GM12878 (cell line): ENCODE measurements around the gene TSC2.

Experiments
- ASH2L ChIP-seq: fragments of 300-600, 200-600 bp; sonication (generic); IDR thresholded peaks from 2 replicates; pipeline ENCODE4 v1.6.1; 2017; ENCODE audit warnings: low read depth, mild to moderate bottlenecking, borderline replicate concordance
- EZH2 ChIP-seq: IDR thresholded peaks from 2 replicates; pipeline ENCODE4 v1.6.1; 2012; ENCODE audit warnings: low read depth, mild to moderate bottlenecking, control low read depth, inconsistent platforms, low read length, borderline replicate concordance; ENCODE audit not compliant: control insufficient read depth
- HDAC2 ChIP-seq: fragments of 200-600 bp; sonication (generic); IDR thresholded peaks from 2 replicates; pipeline ENCODE4 v1.6.1; 2017
- MTA3 ChIP-seq: IDR thresholded peaks from 2 replicates; pipeline ENCODE4 v1.6.1; 2012; ENCODE audit warnings: low read length, inconsistent platforms, borderline replicate concordance
- POLR2A ChIP-seq: IDR thresholded peaks from 2 replicates; pipeline ENCODE4 v1.6.1; 2011; ENCODE audit warnings: low read depth, mild to moderate bottlenecking, low read length
- POLR2AphosphoS5 ChIP-seq: IDR thresholded peaks from 2 replicates; pipeline ENCODE4 v1.6.1; 2011; ENCODE audit warnings: mild to moderate bottlenecking, low read length, inconsistent platforms
- RCOR1 ChIP-seq: conservative IDR thresholded peaks from 2 replicates; pipeline ENCODE4 v1.6.1; 2012; ENCODE audit warnings: low read depth, low read length, improper control_type of control experiment
- RFX5 ChIP-seq: IDR thresholded peaks from 2 replicates; pipeline ENCODE4 v1.6.1; 2011; ENCODE audit warnings: low read depth, low read length, improper control_type of control experiment
- SIN3A ChIP-seq: IDR thresholded peaks from 2 replicates; pipeline ENCODE4 v1.6.1; 2012; ENCODE audit warnings: low read depth, low read length, improper control_type of control experiment
- SUZ12 ChIP-seq: fragments of 200-600 bp; sonication (generic); IDR thresholded peaks from one replicate; pipeline ENCODE4 v1.6.1; 2018; ENCODE audit warnings: antibody characterized with exemption, mild to moderate bottlenecking; ENCODE audit not compliant: unreplicated experiment

GRCh38 chr16:2092256-2092620 is 44.5 kb downstream of the TSC2 start:
- TF ChIP-seq RFX5 (no peak), RCOR1 (no peak), SIN3A (no peak), POLR2A (no peak), SUZ12 (no peak), ASH2L (no peak), HDAC2 (no peak), MTA3 (no peak), POLR2AphosphoS5 (no peak), EZH2 (no peak)
